ENCODE results near the gene STIP1.

Gene STIP1

DNA sequence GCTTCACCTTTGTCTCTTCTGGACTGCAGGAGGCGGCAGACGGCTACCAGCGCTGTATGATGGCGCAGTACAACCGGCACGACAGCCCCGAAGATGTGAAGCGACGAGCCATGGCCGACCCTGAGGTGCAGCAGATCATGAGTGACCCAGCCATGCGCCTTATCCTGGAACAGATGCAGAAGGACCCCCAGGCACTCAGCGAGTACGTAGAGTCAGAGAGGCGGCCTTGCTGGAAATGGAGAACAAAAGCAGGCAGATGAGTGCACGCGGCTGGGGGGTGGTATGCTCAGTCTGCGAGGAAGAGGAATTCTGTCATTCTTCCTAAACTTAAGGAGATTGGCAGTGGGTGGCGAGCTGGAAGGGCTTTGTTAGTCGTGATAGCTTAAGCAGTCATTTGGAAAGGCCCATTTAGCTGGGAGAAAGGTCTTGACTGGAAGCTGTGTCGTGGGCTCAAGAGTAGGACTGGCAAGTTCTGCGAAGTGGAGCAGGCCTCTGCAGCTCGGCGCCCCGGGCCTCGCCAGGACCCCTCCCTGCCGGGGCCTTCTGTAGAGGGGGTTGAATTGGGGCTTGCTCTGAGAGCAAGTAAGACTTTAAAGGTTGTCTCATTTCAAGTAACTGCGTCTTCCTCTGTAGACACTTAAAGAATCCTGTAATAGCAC lies 17.6 kb downstream of the STIP1 start:
- DNase-seq = no peak

DNA sequence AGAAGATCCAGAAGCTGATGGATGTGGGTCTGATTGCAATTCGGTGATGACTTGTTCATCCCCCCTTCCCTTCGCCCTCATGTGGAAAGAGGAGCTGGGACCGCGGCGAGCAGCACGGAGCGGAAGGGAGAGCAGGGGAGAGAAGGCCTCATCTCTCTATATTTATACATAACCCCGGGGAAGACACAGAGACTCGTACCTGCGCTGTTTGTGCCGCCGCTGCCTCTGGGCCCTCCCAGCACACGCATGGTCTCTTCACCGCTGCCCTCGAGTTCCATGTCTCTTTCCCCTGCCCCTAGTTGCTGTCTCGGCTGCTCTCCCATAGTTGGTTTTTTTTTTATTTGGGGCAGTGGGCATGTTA lies 18.1 kb downstream of the STIP1 start:
- DNase-seq = no peak

DNA sequence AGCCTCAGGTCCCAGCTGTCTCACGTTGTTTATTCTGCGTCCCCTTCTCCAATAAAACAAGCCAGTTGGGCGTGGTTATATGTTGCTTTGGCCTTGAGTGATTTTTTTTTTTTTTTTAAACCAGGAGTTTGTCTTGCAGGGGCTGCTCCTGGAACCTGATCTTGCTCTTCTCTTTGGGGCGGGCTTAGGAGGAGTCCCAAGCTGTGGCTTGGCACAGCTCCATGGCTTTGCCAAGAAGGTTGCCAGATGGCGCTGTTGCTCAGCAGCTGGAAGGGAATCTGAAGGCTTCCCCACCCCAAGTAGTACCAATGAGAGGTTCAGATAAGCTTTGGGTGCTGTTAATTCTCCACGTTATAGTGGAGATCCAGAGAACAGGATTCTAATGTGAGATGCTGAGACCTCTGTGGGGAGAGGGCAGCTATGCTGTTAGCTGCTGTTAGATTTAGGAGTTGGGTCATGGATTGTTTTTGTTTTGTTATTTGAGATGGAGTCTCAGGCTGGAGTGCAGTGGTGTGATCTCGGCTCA lies 18.6 kb downstream of the STIP1 start:
- peak; percentile 93 to 94 (median 93) for DNase-seq

DNA sequence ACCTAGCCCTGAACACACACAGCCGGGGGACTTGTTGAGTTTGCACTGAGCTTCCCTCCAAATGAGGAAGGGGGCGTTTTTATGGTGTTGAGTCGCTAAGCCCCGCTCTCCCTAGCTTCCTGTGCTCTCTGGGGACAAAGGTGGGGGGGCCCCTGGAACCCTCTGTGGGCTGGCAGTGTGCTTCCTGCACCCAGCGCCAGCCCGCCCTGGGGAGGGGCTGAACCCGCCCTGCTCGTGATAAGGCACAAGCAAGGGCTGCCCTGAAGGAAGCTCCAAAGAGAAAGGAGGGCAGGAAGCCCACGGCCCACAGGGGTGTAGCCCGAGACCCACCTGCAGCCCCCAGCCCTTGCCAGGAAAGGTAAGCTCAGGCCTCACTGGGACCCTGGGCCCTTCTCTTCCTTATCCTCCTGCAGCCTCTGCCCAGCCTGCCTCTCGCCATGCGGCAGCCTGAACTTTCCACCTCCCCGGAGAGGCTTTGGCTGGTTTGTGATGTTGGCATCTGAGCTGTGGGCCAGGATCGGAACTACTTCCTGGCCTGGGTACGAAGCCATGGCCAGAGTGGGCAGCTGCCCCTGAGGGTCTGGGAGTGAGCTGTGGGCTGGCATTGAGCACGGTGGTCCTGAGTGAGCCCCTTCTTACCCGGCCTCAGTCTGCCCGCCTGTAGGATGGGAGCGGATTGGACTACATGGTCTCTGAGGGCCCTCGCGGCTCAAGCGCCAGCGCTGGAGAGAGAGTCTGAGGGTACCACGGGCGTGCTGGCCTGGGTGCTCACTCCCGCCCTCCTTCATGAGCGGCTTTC lies 20.7 kb downstream of the STIP1 start, which contains the start of gene FERMT3:
Gene FERMT3 (plus strand): TSS at position 265 of the 799 bp plus-strand sequence. CDS start 644 bp downstream, outside the sequence.
- DNase-seq = peak; percentile 61 to 79 (median 68)

- peak; percentile 93 to 96 (median 95) for DNase-seq
Observed at GRCh38 chr11:64207256-64208085, 21.5 kb downstream of the STIP1 start.

GRCh38 chr11:64208086-64208795 lies 22.3 kb downstream of the STIP1 start:
- DNase-seq = no peak

DNA sequence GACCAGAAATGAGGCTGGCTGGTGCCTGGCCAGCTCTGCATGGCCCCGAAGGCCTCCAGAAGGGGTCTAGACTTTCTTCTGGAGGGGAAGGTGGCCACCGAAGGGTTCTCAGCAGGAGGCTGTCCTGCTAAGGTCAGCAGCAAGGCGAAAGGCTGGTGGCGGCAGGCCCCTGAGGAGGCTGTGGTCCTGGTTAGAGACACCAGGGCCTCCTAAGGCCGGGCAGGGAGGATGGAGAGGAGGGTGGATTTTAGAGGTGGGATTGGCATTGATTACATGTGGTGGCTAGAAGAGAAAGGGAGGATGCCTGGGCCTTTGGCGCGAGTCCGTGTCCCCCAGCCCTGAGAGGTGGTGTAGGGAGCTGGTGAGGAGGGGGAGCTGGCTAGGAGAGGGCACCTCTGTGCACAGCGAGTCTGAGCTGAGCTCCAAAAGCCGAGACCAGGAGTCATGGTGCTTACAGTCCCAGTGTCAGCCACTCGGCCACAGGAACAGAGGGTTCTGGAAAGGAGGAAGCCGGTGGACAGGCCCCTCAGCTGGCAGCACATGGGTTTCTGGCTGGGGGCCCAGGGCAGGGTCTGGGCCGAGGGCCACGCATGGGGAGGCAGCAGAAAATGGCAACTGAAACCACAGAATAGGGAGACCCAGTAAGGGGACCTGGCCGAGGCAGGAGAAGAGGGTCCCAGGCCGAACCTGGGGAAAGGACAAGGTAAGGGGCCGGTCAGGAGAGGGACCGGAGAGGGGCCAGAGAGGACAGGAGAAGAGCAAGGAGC lies 23.0 kb downstream of the STIP1 start:
- no peak for DNase-seq

DNA sequence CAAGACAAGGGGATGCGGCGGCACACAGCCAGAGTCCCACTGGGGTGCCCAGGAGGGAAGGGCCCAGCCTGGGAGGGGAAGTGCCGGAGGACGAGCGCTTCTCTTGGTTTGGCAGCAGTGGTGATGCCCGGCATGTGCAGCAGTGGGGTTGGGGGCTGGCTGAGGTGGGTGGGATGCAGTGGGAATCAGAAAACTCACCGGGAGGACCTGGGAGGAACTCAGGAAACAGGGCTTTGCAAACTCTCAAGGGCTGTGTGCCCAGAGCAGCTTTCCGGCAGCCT lies 23.5 kb downstream of the STIP1 start:
- DNase-seq = no peak

DNA sequence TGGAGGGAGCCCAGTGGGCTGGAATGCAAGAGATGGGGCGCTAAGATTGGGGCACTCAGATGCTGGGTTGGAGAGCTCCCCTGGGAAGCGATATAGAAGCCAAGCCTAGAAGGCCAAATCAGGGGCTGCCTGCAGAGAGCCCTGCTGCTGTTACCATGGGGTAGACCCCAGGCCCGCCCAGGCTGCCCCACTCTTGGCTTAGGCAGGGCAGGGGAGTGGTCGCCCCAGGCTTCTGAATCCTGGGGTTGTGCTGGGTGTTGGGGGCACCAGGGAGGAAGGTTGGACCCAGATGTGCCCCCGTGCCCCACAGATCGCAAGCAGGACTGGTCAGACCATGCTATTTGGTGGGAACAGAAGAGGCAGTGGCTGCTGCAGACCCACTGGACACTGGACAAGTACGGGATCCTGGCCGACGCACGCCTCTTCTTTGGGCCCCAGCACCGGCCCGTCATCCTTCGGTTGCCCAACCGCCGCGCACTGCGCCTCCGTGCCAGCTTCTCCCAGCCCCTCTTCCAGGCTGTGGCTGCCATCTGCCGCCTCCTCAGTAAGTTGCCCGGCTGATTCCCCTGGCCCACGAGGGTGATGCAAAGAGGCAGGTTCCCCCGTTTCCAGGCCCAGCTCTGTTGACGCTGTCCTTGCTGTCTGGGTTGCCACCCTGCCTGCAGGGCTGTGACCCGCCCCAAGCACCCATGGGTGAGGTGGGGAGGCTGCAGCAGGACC lies 24.5 kb downstream of the STIP1 start:
- no peak for DNase-seq

GRCh38 chr11:64211181-64211872 lies 25.4 kb downstream of the STIP1 start:
- no peak for DNase-seq

DNA sequence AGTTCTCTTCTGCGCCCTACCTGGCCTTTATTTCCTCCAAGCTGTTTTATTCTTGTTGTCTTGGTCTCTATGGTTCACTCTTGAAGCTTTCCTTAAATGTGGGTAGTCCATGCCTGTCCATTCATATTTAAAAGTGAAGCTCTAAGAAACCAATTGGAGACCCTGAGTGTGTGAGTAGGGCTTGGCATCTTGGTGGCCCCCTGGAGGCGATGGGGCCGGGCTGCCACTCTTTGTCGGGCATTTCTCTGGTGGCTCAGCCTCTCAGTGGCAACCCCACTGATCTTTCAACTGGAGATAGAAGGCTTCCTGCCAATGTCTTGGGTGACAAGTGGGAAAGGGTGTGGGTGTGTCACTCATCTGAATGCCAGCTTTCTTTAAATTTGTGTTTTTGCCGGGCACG lies 30.9 kb downstream of the STIP1 start:
- DNase-seq = no peak

GRCh38 chr11:64218628-64219353 lies 32.8 kb downstream of the STIP1 start:
- DNase-seq = no peak

- no peak for DNase-seq
Observed at GRCh38 chr11:64219354-64219684, 33.3 kb downstream of the STIP1 start.

DNA sequence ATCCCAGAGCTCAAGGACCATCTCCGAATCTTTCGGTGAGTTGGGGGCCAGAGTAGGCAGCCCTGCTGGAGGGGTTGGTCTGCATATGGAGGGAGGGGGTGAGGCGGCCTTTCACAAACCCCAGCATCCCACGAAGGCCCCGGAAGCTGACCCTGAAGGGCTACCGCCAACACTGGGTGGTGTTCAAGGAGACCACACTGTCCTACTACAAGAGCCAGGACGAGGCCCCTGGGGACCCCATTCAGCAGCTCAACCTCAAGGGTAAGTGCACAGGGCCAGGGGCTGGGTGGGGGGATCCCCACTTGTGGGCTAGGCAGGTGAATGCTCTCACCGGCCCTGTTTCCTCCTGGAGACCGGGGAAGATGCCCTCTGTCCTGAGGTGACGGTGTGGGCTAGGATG lies 33.8 kb downstream of the STIP1 start:
- DNase-seq = no peak

DNA sequence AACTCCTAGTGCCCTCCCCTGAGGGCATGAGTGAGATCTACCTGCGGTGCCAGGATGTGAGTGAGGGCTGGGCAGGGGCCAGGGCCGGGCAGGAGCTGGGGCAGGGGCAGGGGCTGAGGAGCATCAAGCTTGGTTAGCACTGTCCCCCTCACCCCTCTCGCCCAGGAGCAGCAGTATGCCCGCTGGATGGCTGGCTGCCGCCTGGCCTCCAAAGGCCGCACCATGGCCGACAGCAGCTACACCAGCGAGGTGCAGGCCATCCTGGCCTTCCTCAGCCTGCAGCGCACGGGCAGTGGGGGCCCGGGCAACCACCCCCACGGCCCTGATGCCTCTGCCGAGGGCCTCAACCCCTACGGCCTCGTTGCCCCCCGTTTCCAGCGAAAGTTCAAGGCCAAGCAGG lies 34.3 kb downstream of the STIP1 start:
- DNase-seq = no peak

DNA sequence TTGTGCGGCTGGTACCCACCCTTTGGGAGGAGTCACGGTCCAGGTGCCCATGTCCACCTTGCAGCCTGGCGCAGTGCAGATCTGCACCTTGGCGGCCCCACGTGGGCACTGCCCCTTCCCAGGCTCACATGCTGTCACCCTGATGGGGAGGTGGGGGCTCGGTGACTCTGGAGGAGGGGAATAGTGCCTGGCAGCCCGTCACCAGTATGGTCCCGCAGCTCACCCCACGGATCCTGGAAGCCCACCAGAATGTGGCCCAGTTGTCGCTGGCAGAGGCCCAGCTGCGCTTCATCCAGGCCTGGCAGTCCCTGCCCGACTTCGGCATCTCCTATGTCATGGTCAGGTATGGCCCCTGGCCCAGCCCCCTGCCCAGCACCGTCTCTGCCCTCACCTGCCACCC lies 34.8 kb downstream of the STIP1 start:
- no peak for DNase-seq

DNA sequence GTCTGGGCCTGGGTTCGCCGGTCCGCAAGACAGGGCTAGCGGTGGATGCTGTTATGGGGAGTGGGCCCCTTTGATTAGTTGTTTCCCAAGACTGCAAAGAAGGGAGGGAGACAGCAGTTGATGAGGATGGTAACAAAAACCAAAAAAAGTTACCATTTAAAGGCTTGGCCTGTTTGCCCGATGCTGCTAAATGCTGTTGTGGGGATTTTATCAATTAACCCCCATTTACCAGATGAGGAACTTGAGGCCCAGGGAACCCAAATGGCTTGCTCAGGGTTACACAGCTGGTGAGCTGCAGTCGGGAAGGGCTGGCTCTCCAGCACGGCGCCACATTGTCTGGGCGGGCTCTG lies 36.7 kb downstream of the STIP1 start:
- no peak for DNase-seq

GRCh38 chr11:64223001-64223651 lies 37.2 kb downstream of the STIP1 start:
- DNase-seq = no peak

DNA sequence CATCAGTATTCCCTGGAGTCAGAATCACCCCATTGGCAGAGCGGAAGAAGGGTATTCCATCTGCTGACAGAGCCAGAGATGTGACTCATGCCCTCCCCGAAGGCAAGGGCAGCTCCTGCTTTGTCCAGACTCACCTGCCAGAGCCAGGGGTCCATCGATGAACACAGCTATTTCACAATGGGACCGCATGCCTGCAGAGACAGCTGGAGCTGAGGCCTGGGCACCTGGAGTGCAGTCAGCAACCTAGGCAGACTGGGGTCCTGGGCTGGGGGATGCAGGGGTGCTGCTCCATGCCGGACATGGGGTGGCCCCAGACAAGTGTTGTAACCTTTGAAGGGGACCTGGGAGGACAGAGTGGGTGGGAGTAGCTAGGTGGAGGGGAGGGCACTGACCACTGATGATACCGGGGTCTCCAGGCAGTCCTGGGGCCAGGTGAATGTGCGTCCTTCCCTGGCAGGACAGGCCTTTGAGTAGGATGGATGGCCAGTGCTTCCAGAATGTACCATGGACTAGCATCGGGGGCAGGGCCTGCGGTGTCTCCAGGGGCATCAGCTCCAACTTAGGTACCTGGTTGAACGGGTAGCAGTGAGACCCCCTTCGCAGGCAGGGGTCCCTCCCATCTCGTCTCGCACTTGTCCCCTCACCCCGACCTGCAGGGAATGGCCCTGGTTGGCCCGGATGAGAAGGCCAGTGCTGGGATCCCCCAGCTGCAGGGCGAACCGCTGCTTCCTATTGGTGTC lies 38.4 kb downstream of the STIP1 start:
- DNase-seq = no peak
